ENCODE data around the gene HOXD8. TPM values are rescaled to one million over a fixed set of nuclear protein-coding genes. Genes with fewer than 3 reads are reported as not detected.

Gene HOXD8
- total and polyA plus RNA-seq, 9 of the 15 experiments (the other 6 are each of a cell fraction or from before 2014, with no cell fraction given): 0.04 to 0.15 TPM; not detected in 7

DNA sequence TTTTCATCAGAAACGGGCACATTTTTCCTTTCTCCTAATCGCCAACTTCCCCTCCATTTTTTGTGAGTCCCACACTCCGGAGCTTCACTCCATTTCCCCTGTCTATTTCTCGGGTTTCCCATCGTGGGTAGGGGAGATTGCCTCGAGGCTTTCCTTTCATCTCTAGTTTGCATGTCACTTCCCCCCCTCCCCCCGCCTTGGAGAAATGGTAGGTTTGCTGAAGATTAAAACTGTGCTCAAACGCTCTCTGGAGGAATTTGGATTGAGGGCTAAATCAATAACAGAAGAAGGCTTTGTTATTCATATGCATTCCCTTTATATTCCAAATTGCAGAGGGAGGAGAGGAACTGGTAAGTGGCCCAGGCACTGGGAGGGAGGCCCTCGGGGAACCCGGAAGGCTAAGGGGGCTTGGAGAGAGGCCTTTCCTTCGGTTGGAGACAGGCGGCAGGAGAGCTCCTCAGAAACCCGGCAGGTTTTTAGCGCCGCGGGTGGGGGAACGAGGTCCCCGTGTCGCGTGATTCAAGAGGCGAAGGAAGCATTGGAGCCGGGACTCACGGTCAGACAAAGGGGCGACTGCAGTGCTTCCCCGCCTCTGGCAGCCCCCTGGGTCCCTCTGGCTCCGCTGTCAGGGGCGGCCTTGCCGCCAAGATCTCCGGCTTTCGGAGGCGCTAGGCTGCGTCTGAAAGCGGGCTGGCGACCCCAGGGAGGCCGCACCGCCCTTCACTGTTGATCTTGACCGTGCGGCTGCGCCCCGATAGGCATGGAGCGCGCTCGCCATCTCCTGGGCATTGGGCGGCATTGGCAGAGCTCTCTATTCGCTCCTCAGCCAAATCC is 32.3 kb upstream of the HOXD8 start (continued):
- TF ChIP-seq, protein P1, sequence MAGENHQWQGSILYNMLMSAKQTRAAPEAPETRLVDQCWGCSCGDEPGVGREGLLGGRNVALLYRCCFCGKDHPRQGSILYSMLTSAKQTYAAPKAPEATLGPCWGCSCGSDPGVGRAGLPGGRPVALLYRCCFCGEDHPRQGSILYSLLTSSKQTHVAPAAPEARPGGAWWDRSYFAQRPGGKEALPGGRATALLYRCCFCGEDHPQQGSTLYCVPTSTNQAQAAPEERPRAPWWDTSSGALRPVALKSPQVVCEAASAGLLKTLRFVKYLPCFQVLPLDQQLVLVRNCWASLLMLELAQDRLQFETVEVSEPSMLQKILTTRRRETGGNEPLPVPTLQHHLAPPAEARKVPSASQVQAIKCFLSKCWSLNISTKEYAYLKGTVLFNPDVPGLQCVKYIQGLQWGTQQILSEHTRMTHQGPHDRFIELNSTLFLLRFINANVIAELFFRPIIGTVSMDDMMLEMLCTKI (IDR thresholded peaks at IDR 0.05; ENCODE audit: partially characterized antibody): no peak
- TF ChIP-seq JUN (IDR thresholded peaks at IDR 0.05; ENCODE audit: borderline replicate concordance, low read depth, low read length) (no peak), JUN (CRISPR knock-in tag; IDR thresholded peaks at IDR 0.05; ENCODE audit: borderline replicate concordance) (no peak), LEF1 (IDR thresholded peaks at IDR 0.05) (no peak; the same call in 1 of the 2 replicates), ZFP1 (CRISPR knock-in tag; IDR thresholded peaks at IDR 0.05) (no peak), SRF (CRISPR knock-in tag; IDR thresholded peaks at IDR 0.05) (no peak; a peak in 1 of 4 replicates), HDAC3 (IDR thresholded peaks at IDR 0.05; ENCODE audit: borderline replicate concordance, partially characterized antibody) (no peak), ARID3A (IDR thresholded peaks at IDR 0.05; ENCODE audit: borderline replicate concordance, low read depth, low read length) (no peak), RAD51 (IDR thresholded peaks at IDR 0.05; ENCODE audit: borderline replicate concordance, low read depth) (no peak), HDAC8 (tag; IDR thresholded peaks at IDR 0.05) (no peak), ZNF436 (CRISPR knock-in tag; IDR thresholded peaks at IDR 0.05) (no peak), SAFB (IDR thresholded peaks at IDR 0.05; ENCODE audit: borderline replicate concordance, low read depth, low read length) (no peak), ZNF584 (CRISPR knock-in tag; IDR thresholded peaks at IDR 0.05; ENCODE audit: low read depth) (no peak), NCOA2 (IDR thresholded peaks at IDR 0.05; ENCODE audit: partially characterized antibody in 2 of 2) (no peak), CBX8 (IDR thresholded peaks at IDR 0.05; ENCODE audit: borderline replicate concordance, extremely low read depth, low read depth, low read length, poor library complexity, severe bottlenecking) (peak; percentile 98), IRF1 (CRISPR knock-in tag; IDR thresholded peaks at IDR 0.05; ENCODE audit: borderline replicate concordance) (no peak), ZNF583 (CRISPR knock-in tag; IDR thresholded peaks at IDR 0.05) (no peak), NBN (IDR thresholded peaks at IDR 0.05; ENCODE audit: low read depth) (no peak), E2F6 (IDR thresholded peaks at IDR 0.05; ENCODE audit: borderline replicate concordance in 1 of 2, extremely low read depth in 1 of 2, insufficient read depth in 1 of 2, insufficient read length in 1 of 2, low read depth in 1 of 2, low read length in 1 of 2, poor library complexity in 1 of 2, severe bottlenecking in 1 of 2) (peak; percentile 20 to 63)
- TF ChIP-seq, protein P2, sequence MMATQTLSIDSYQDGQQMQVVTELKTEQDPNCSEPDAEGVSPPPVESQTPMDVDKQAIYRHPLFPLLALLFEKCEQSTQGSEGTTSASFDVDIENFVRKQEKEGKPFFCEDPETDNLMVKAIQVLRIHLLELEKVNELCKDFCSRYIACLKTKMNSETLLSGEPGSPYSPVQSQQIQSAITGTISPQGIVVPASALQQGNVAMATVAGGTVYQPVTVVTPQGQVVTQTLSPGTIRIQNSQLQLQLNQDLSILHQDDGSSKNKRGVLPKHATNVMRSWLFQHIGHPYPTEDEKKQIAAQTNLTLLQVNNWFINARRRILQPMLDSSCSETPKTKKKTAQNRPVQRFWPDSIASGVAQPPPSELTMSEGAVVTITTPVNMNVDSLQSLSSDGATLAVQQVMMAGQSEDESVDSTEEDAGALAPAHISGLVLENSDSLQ (IDR thresholded peaks at IDR 0.05): no peak

Measured in K562 (cell line).